Adrenal gland (tissue), 12 donors: ENCODE measurements around the gene PPP2R3B. TPM values are rescaled to one million over a fixed set of nuclear protein-coding genes. Genes with fewer than 3 reads are reported as not detected.

Experiments
- DNase-seq, 7 donors: peaks; one replicate each; pipeline ENCODE4 v3.0.0-alpha.2; 2019 to 2020
- H3K27ac ChIP-seq, 5 donors: fragments of 200-600 bp; sonication (generic) in 4 of 5; 1 replicate in 3 of 5; 2 replicates in 2 of 5; pipeline versions ENCODE4 v1.5.1 to v1.8.0; 2016 to 2020; ENCODE audit warnings: mild to moderate bottlenecking in 1 of 5
- H3K27me3 ChIP-seq: fragments of 200-600 bp; 2 replicates; pipeline ENCODE4 v1.8.0; 2021
- H3K36me3 ChIP-seq, 2 donors: fragments of 200-600 bp; replicated peaks in 1 of 2; 1 replicate in 1 of 2; 2 replicates in 1 of 2; pipeline versions ENCODE4 v1.5.1 to v1.8.0; 2018 to 2022
- H3K4me1 ChIP-seq, 2 donors: fragments of 200-600 bp; replicated peaks in 1 of 2; 1 replicate in 1 of 2; 2 replicates in 1 of 2; pipeline versions ENCODE4 v1.5.1 to v1.8.0; 2018 to 2021
- H3K4me3 ChIP-seq, 4 donors: fragments of 200-600 bp; sonication (generic) in 3 of 4; one replicate each; pipeline ENCODE4 v1.5.1; 2016 to 2018
- H3K9me3 ChIP-seq, 3 donors: fragments of 200-600 bp; sonication (generic) in 1 of 3; replicated peaks in 1 of 3; 1 replicate in 2 of 3; 2 replicates in 1 of 3; pipeline versions ENCODE4 v1.5.1 to v1.8.0; 2016 to 2021
- POLR2A ChIP-seq, 2 donors: fragments of 450-650 bp; IDR thresholded peaks; one replicate each; pipeline ENCODE4 v1.6.1; 2017; ENCODE audit warnings: antibody characterized with exemption in 2 of 2, mild to moderate bottlenecking in 2 of 2, moderate library complexity in 1 of 2
- WGBS, 4 donors: extraction: QIAGEN DNeasy Blood & Tissue Kit in 2 of 4; methylation state at CpG; one replicate each; pipeline versions ENCODE4 v1.1.5 to v1.1.7; 2013 to 2017; 5-methylcytosine and 5-hydroxymethylcytosine counted together
- intact Hi-C, 2 donors: fragments of 100-400 bp; cut with DNase I; formaldehyde crosslinking; loops; one replicate each; pipeline versions ENCODE4 v1.14.1 to v1.15.0; 2022 to 2023
- polyA plus RNA-seq, 3 donors: library from polyadenylated mRNA; stranded (reverse); fragments of 200-250 nt in 2 of 3; fragments of 350-450 nt in 1 of 3; fragmentation: Illumina TruSeq in 1 of 3; extraction: RNeasy Lipid Tissue Mini Kit (QIAGEN cat#74804) in 1 of 3; gene quantifications; one replicate each; pipeline ENCODE4 v1.2.3, GENCODE V29; 2013 to 2014
- total RNA-seq, 9 donors: library from RNA; depleted of rRNA in 4 of 9; stranded (reverse); fragments of >200 nt in 4 of 9; fragments of 120-200 nt in 1 of 9; fragmentation: NEBNext Ultra II Directional in 1 of 9; extraction: Animal tissue kit (Norgen Biotek cat#: 25700) in 1 of 9; gene quantifications; one replicate each; pipeline versions ENCODE4 v1.1.0 to v1.2.4, GENCODE V29; 2013 to 2023
- TF ChIP-seq, protein P1 (sequence below), 6 experiments: fragments of 450-650 bp in 4 of 6; fragments of 200-600 bp in 2 of 6; sonication (generic) in 1 of 6; IDR thresholded peaks; 1 replicate in 5 of 6; 2 replicates in 1 of 6; pipeline versions ENCODE4 v1.5.1 to v1.8.0; 2016 to 2021; ENCODE audit warnings: antibody characterized with exemption in 6 of 6, mild to moderate bottlenecking in 2 of 6, moderate library complexity in 1 of 6
- donor health status: healthy with polysubstance abuse.
- donor health status: Bipolar disorder and iron deficiency.
- donor health status: DM: yes; HTN: yes; CAD: no.
- donor health status: DM: no; HTN: no; CAD: no.
- donor health status: DM: no; HTN: no; CAD: no.
- donor health status: DM: yes; HTN: yes; CAD: no.

The PPP2R3B gene
- total and polyA plus RNA-seq, 12 donors = 2.1 to 112 (median 14.2) TPM

DNA sequence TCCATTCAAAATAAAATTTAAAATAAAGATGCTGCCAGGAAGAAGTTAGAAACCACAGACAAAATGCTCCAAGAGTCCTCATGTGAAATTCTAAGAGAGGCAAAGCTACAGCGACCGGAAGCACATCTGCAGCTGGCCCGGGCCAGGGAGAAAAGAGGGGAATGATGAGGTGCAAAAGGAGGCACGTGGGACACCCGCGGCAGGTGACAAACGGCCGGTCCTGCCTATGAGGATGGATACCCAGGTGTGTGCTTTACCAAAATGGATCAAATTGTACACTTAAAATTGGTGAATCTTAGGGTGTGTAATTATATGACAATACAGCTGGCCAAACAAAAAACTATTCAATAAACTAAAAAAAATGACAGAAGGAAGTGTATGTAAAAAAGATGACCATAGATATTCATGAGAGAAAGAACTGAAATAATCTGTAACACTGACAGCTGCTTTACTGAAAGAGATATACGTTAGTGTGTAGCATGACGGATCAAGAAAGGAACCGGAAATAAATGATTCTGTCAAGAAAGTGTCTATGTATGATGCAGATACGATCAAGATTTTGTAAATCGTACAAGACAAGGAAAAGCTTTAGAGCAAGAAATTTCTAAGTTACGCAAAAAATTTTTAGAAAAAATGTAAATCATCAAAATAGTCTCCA, 29.5 kb downstream of the PPP2R3B start:
- H3K9me3 ChIP-seq = peaks cover 0 to 5% (median 0%) of the 10 kb centered on the region in 3 donors
- no peaks in the 10 kb centered on the region for H3K4me1 ChIP-seq
- H3K27ac ChIP-seq = no peak overlapping the region
- no peak for DNase-seq
- intact Hi-C loops = no loop called here
- H3K36me3 ChIP-seq = no peaks in the 10 kb centered on the region
- no peak overlapping the region for H3K4me3 ChIP-seq
- TF ChIP-seq POLR2A (IDR thresholded peaks at IDR 0.05) = no peak
- TF ChIP-seq, protein P1, sequence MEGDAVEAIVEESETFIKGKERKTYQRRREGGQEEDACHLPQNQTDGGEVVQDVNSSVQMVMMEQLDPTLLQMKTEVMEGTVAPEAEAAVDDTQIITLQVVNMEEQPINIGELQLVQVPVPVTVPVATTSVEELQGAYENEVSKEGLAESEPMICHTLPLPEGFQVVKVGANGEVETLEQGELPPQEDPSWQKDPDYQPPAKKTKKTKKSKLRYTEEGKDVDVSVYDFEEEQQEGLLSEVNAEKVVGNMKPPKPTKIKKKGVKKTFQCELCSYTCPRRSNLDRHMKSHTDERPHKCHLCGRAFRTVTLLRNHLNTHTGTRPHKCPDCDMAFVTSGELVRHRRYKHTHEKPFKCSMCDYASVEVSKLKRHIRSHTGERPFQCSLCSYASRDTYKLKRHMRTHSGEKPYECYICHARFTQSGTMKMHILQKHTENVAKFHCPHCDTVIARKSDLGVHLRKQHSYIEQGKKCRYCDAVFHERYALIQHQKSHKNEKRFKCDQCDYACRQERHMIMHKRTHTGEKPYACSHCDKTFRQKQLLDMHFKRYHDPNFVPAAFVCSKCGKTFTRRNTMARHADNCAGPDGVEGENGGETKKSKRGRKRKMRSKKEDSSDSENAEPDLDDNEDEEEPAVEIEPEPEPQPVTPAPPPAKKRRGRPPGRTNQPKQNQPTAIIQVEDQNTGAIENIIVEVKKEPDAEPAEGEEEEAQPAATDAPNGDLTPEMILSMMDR (IDR thresholded peaks at IDR 0.05) = no peak
- 83 to 95% (median 86%) methylated on average over 14 of the region's 14 CpGs for WGBS, 4 donors
- H3K27me3 ChIP-seq = no peaks in the 10 kb centered on the region

DNA sequence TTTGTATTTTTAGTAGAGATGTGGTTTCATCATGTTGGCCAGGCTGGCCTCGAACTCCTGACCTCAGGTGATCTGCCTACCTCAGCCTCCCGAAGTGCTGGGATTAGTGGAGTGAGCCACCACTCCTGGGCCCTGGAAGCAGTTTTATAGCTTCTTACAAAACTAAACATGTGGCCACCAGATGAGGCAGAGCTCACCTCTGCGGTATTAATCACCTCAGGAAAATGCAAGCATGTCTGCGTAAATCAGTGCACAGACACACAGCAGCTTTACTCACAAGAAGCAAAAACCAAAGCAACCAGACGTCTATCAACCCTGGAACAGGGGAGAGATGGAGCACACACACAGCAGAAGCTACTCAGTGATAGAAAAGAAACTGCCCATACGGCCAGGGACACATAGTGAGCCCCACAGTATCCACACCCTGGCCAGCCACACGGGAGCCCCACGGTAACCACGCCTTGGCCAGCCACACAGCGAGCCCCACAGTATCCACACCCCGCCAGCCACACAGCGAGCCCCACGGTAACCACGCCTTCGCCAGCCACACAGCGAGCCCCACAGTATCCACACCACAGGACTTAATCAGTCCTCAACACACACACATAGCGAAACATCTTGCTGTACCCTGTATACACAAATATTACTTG, 30.2 kb downstream of the PPP2R3B start:
- Histone ChIP-seq H3K9me3 (peaks cover 0 to 5% (median 0%) of the 10 kb centered on the region in 3 donors), H3K4me3 (no peak overlapping the region), H3K36me3 (no peaks in the 10 kb centered on the region), H3K4me1 (no peaks in the 10 kb centered on the region), H3K27ac (no peak overlapping the region), H3K27me3 (no peaks in the 10 kb centered on the region)
- WGBS, 4 donors = 82 to 92% (median 91%) methylated on average over 15 to 17 of the region's 17 CpGs
- intact Hi-C loops = no loop called here
- TF ChIP-seq, protein P1 (IDR thresholded peaks at IDR 0.05) = no peak
- no peak for TF ChIP-seq POLR2A (IDR thresholded peaks at IDR 0.05)
- DNase-seq = no peak

DNA sequence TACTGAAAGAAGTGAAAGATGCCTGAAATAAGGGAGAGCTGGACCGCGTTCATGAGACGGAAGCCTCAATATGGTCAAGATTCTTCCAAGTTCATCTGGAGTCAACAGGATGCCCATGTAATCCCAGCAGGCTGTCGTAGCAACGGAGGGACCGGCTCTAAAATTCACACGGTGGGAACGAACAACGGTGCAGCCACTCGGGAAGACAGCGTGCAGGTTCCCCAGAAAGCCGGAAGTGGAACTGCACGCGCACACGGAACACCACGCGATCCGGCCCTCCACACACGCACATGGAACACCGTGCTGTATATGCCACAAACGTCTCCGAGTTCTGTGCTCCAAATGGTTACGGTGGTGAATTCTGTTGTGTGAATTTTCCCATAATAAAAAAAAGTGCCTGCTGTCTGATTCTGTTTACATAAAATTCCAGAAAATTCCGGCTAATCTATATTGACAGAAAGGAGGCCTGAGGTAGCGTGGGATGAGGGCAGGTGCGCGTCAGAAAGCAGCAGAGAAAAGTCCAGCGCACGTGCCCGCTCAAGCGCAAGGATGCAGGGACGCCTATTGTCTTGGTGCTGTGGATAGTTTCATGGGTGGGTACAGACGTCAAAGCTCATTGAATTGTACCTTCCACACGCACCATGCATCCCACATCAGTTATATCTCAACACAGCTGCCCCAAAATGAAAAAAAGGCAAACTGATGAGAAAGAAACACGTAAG, 31.2 kb downstream of the PPP2R3B start:
- Histone ChIP-seq H3K4me3 (no peak overlapping the region), H3K4me1 (no peaks in the 10 kb centered on the region), H3K27me3 (no peaks in the 10 kb centered on the region), H3K36me3 (no peaks in the 10 kb centered on the region), H3K27ac (no peak overlapping the region), H3K9me3 (peaks cover 0 to 5% (median 0%) of the 10 kb centered on the region in 3 donors)
- WGBS, 4 donors = 92 to 97% (median 95%) methylated on average over 35 of the region's 35 CpGs
- intact Hi-C loops = no loop called here
- no peak for DNase-seq
- TF ChIP-seq, protein P1 (IDR thresholded peaks at IDR 0.05) = no peak
- no peak for TF ChIP-seq POLR2A (IDR thresholded peaks at IDR 0.05)
